Measurements from ENCODE around the gene SLC37A1. TPM values are rescaled to one million over a fixed set of nuclear protein-coding genes. Genes with fewer than 3 reads are reported as not detected.

The SLC37A1 gene
- total RNA-seq, 1 experiment from 2014 or later: 37.7 TPM

GRCh38 chr21:42570362-42570761 is 56.7 kb downstream of the SLC37A1 start:
- H3K18ac ChIP-seq (ENCODE audit: insufficient read length, low read depth, low read length): no peak overlapping the region
- Mint-ChIP-seq H3K36me3 (ENCODE audit: insufficient read depth in 1 of 3, low read depth in 3 of 3) (peaks cover 12 to 78% (median 60%) of the 10 kb centered on the region in 3 experiments; a peak in 6 of 7 replicates), H3K4me3 (no peak overlapping the region), H3K27me3 (ENCODE audit: low read depth) (no peaks in the 10 kb centered on the region), H3K27ac (0 out of 7 replicates have a peak overlapping the region, but pooled peaks of 1 of the 3 experiments have one; percentile 89), H3K9me3 (no peaks in the 10 kb centered on the region; a peak in 1 of 5 replicates), H3K4me1 (peaks cover 4 to 10% of the 10 kb centered on the region in 2 experiments)
- H2BK12ac ChIP-seq (ENCODE audit: insufficient read length, low read depth, low read length): no peak overlapping the region
- no peaks in the 10 kb centered on the region for H3K79me1 ChIP-seq (ENCODE audit: insufficient read depth, low read depth, low read length, poor library complexity, severe bottlenecking)
- H3K56ac ChIP-seq (ENCODE audit: insufficient read length, low read depth, low read length): no peak overlapping the region
- H3K27ac ChIP-seq (ENCODE audit: insufficient read length, low read depth, low read length): no peak overlapping the region
- no peaks in the 10 kb centered on the region for H3K27me3 ChIP-seq (ENCODE audit: insufficient read depth, low read length)
- no peak overlapping the region for H2BK15ac ChIP-seq (ENCODE audit: low read depth, low read length)
- H2AK5ac ChIP-seq (ENCODE audit: insufficient read length, low read length): no peak overlapping the region
- H2BK5ac ChIP-seq (ENCODE audit: insufficient read length, low read length): no peak overlapping the region
- no peaks in the 10 kb centered on the region for H3K23me2 ChIP-seq (ENCODE audit: insufficient read length, low read depth, low read length, poor library complexity, severe bottlenecking)
- no peak overlapping the region for H3K4me2 ChIP-seq (ENCODE audit: insufficient read depth, insufficient read length, low read length)
- H2AFZ ChIP-seq (ENCODE audit: low read length): no peak overlapping the region
- H3K14ac ChIP-seq (ENCODE audit: insufficient read depth, low read length): no peak overlapping the region
- no peak overlapping the region for H3K4ac ChIP-seq (ENCODE audit: low read depth, low read length)
- WGBS (ENCODE audit: extremely low coverage, insufficient read length, low lambda C conversion rate): no CpG with 5 or more reads among the region's 9 CpGs
- H3K79me2 ChIP-seq (ENCODE audit: insufficient read depth, low read length): no peaks in the 10 kb centered on the region
- no peak for DNase-seq
- H3T11ph ChIP-seq (ENCODE audit: low read length): no peak overlapping the region
- no peaks in the 10 kb centered on the region for H3K4me1 ChIP-seq (ENCODE audit: insufficient read depth, low read length)
- H3K9me3 ChIP-seq (ENCODE audit: control insufficient read depth, low read depth, low read length): no peaks in the 10 kb centered on the region
- no peaks in the 10 kb centered on the region for H4K20me1 ChIP-seq (ENCODE audit: control insufficient read depth, insufficient read depth, insufficient read length)
- no peak overlapping the region for H2BK120ac ChIP-seq (ENCODE audit: low read depth, low read length, poor library complexity, severe bottlenecking)
- TF ChIP-seq, protein P1, sequence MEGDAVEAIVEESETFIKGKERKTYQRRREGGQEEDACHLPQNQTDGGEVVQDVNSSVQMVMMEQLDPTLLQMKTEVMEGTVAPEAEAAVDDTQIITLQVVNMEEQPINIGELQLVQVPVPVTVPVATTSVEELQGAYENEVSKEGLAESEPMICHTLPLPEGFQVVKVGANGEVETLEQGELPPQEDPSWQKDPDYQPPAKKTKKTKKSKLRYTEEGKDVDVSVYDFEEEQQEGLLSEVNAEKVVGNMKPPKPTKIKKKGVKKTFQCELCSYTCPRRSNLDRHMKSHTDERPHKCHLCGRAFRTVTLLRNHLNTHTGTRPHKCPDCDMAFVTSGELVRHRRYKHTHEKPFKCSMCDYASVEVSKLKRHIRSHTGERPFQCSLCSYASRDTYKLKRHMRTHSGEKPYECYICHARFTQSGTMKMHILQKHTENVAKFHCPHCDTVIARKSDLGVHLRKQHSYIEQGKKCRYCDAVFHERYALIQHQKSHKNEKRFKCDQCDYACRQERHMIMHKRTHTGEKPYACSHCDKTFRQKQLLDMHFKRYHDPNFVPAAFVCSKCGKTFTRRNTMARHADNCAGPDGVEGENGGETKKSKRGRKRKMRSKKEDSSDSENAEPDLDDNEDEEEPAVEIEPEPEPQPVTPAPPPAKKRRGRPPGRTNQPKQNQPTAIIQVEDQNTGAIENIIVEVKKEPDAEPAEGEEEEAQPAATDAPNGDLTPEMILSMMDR (conservative IDR thresholded peaks at IDR 0.05): no peak
- no peak overlapping the region for H4K91ac ChIP-seq (ENCODE audit: insufficient read length, low read depth, low read length)
- no peak overlapping the region for H2BK20ac ChIP-seq (ENCODE audit: low read depth, low read length, poor library complexity, severe bottlenecking)
- H4K8ac ChIP-seq (replicated peaks; ENCODE audit: insufficient read length, low read depth, low read length): no peak overlapping the region
- H3K9ac ChIP-seq (ENCODE audit: extremely low read depth, insufficient read length, low read length): no peak overlapping the region
- no peak overlapping the region for H3K23ac ChIP-seq (ENCODE audit: insufficient read length, low read depth, low read length)
- no peak overlapping the region for H4K5ac ChIP-seq (ENCODE audit: insufficient read length, low read depth, low read length)
